T-helper 1 cell treated with Interleukin-12 subunit alpha and Interleukin-12 subunit beta and Interleukin-4 antibody, amounts not matched to agents 30 ng/mL and 1 ng/mL, for 36 hours (primary cell): ENCODE data around the gene DNAJB11. TPM values are rescaled to one million over a fixed set of nuclear protein-coding genes. Genes with fewer than 3 reads are reported as not detected.

Experiments used
- total RNA-seq: library from RNA; stranded (reverse); gene quantifications from 2 replicates; pipeline ENCODE4 v1.2.3, GENCODE V29; 2022

The DNAJB11 gene
- total RNA-seq, 1 donor from 2014 or later = 82.3 TPM

Other genes with a start within 250 kb of the DNAJB11 start
- gene DGKG, start 208.5 kb upstream of the DNAJB11 start, total RNA-seq = 0.71 and 0.78 TPM in 2 replicates
- 4.7 and 5.5 TPM in 2 replicates for gene CRYGS, start 26.3 kb upstream of the DNAJB11 start, total RNA-seq
- gene TBCCD1, start 3.4 kb upstream of the DNAJB11 start, total RNA-seq = 16.6 and 19.0 TPM in 2 replicates
- gene AHSG, start 42.3 kb downstream of the DNAJB11 start, total RNA-seq = not detected in 2 replicates
- gene FETUB, start 69.7 kb downstream of the DNAJB11 start, total RNA-seq = not detected in 2 replicates
- not detected in 2 replicates for gene HRG, start 95.3 kb downstream of the DNAJB11 start, total RNA-seq
- not detected in 2 replicates for gene KNG1, start 146.6 kb downstream of the DNAJB11 start, total RNA-seq
- gene EIF4A2, start 212.9 kb downstream of the DNAJB11 start, total RNA-seq = 359 and 368 TPM in 2 replicates
- 60.7 and 63.8 TPM in 2 replicates for gene RFC4, start 235.8 kb downstream of the DNAJB11 start, total RNA-seq